K562 (cell line): ENCODE data around the gene GALNT17. TPM values are rescaled to one million over a fixed set of nuclear protein-coding genes. Genes with fewer than 3 reads are reported as not detected.

Source experiments
- ATAC-seq: fragments of 200-7000 bp; cut with Tn5 transposase; 3 replicates; pipeline ENCODE4 v1.9.1; 2020; ENCODE audit warnings: moderate library complexity
- BruUV-seq: library from RNA; stranded (reverse); fragments of 400-500 nt; replicated peaks from 2 replicates; lab custom pipeline; 2021; lab: Mats Ljungman, UMichigan
- CTCF ChIA-PET: fragments of 300-600 bp; formaldehyde crosslinking; extraction: SDS; loops from one replicate; lab custom pipeline; 2021; ENCODE audit warnings: low intra/inter-chr PET ratio; lab: Yijun Ruan, JAX
- POLR2A ChIA-PET: fragments of 300-600, 350-650 bp; sonication (Branson Sonifier 250); formaldehyde crosslinking; extraction: SDS; loops from one replicate; lab custom pipeline; 2021; ENCODE audit warnings: antibody characterized with exemption, inconsistent platforms; lab: Yijun Ruan, JAX
- DNase-seq, 4 experiments: peaks; one replicate each; pipeline versions ENCODE4 v3.0.0 to v3.0.0-alpha.2; 2011 to 2018; ENCODE audit warnings: low spot score in 3 of 4, mixed read lengths in 3 of 4; ENCODE audit errors: extremely low read depth in 1 of 4
- FAIRE-seq: peaks from 2 replicates; lab custom pipeline; 2011; peaks lifted over from hg19 to GRCh38; lab: Jason Lieb, UNC
- H2AFZ ChIP-seq: 2 replicates; pipeline ENCODE4 v1.6.0; 2011; ENCODE audit warnings: low read depth, low read length, control low read depth, inconsistent platforms
- H3K27ac ChIP-seq: fragments of 200-600 bp; 3 replicates; pipeline ENCODE4 v1.8.0; 2011; ENCODE audit warnings: low read depth, mild to moderate bottlenecking, control low read depth, inconsistent platforms, low read length, moderate library complexity, mixed read lengths; ENCODE audit errors: extremely low read depth
- H3K27me3 ChIP-seq, 2 experiments: fragments of 300-600 bp in 1 of 2; 2 replicates in 1 of 2; 3 replicates in 1 of 2; pipeline versions ENCODE4 v1.6.0 to v1.8.0; 2011; ENCODE audit warnings: inconsistent platforms in 2 of 2, low read length in 2 of 2, mild to moderate bottlenecking in 1 of 2, mixed read lengths in 1 of 2, moderate library complexity in 1 of 2; ENCODE audit not compliant: control insufficient read depth in 2 of 2, insufficient read depth in 2 of 2
- H3K36me3 ChIP-seq: fragments of 300-600 bp; 3 replicates; pipeline ENCODE4 v1.8.0; 2011; ENCODE audit warnings: mild to moderate bottlenecking, low read length, inconsistent platforms; ENCODE audit not compliant: control insufficient read depth, insufficient read depth
- H3K4me1 ChIP-seq, 2 experiments: fragments of 200-600 bp in 1 of 2; replicated peaks in 1 of 2; 2 replicates in 1 of 2; 3 replicates in 1 of 2; pipeline versions ENCODE4 v1.5.1 to v1.8.0; 2011; ENCODE audit warnings: inconsistent platforms in 2 of 2, low read length in 2 of 2, mild to moderate bottlenecking in 1 of 2, mixed read lengths in 1 of 2, moderate library complexity in 1 of 2; ENCODE audit not compliant: control insufficient read depth in 2 of 2, insufficient read depth in 2 of 2
- H3K4me2 ChIP-seq: 2 replicates; pipeline ENCODE4 v1.6.1; 2011; ENCODE audit warnings: low read length, control low read depth, inconsistent platforms, mixed read lengths; ENCODE audit not compliant: insufficient read depth
- H3K4me3 ChIP-seq: fragments of 200-600 bp; sonication (generic), shearing (Covaris generic); 2 replicates; pipeline ENCODE4 v1.5.1; 2016; ENCODE audit warnings: control low read depth, inconsistent platforms
- H3K79me2 ChIP-seq: fragments of 200-600 bp; 3 replicates; pipeline ENCODE4 v1.8.0; 2011; ENCODE audit warnings: low read length, inconsistent platforms; ENCODE audit not compliant: control insufficient read depth, insufficient read depth
- H3K9ac ChIP-seq, 2 experiments: 2 replicates each; pipeline versions ENCODE4 v1.6.0 to v1.6.1; 2011; ENCODE audit warnings: low read depth in 2 of 2, low read length in 2 of 2, control low read depth in 1 of 2, inconsistent platforms in 1 of 2, mild to moderate bottlenecking in 1 of 2, mixed read lengths in 1 of 2; ENCODE audit not compliant: insufficient read depth in 1 of 2
- H3K9me1 ChIP-seq: one replicate; pipeline ENCODE4 v1.6.0; 2011; ENCODE audit warnings: inconsistent platforms, mild to moderate bottlenecking, low read length, moderate library complexity; ENCODE audit not compliant: control insufficient read depth, insufficient read depth
- H3K9me3 ChIP-seq: replicated peaks from 2 replicates; pipeline ENCODE4 v1.5.1; 2011; ENCODE audit warnings: low read depth, low read length, inconsistent platforms; ENCODE audit not compliant: control insufficient read depth, insufficient read depth
- H4K20me1 ChIP-seq: replicated peaks from 2 replicates; pipeline ENCODE4 v1.6.1; 2011; ENCODE audit warnings: low read length, inconsistent platforms, mixed read lengths; ENCODE audit not compliant: control insufficient read depth, insufficient read depth
- ARID1B ChIP-seq: fragments of 450-650 bp; IDR thresholded peaks from 2 replicates; pipeline ENCODE4 v1.6.1; 2016; ENCODE audit warnings: antibody characterized with exemption, mild to moderate bottlenecking, inconsistent platforms
- CBFA2T3 ChIP-seq: fragments of 450-650 bp; IDR thresholded peaks from 2 replicates; pipeline ENCODE4 v1.6.1; 2017
- CREB1 ChIP-seq, 2 experiments: sonication (generic) in 1 of 2; formaldehyde crosslinking in 1 of 2; IDR thresholded peaks; 2 replicates each; pipeline versions ENCODE4 v1.6.1 to v1.8.0; 2012 to 2022; ENCODE audit warnings: inconsistent platforms in 1 of 2, mild to moderate bottlenecking in 1 of 2, missing genetic modification reagents in 1 of 2, moderate library complexity in 1 of 2
- EWSR1 ChIP-seq: fragments of 450-650 bp; IDR thresholded peaks from 2 replicates; pipeline ENCODE4 v1.6.1; 2018; ENCODE audit warnings: borderline replicate concordance, mild to moderate bottlenecking, low read depth, moderate library complexity; ENCODE audit not compliant: partially characterized antibody
- MIER1 ChIP-seq: fragments of 450-650 bp; IDR thresholded peaks from 2 replicates; pipeline ENCODE4 v1.6.1; 2016; ENCODE audit warnings: antibody characterized with exemption, mild to moderate bottlenecking, low read depth
- NFATC3 ChIP-seq: fragments of 450-650 bp; IDR thresholded peaks from 2 replicates; pipeline ENCODE4 v1.6.1; 2017; ENCODE audit warnings: mild to moderate bottlenecking
- NR3C1 ChIP-seq: sonication (generic); formaldehyde crosslinking; IDR thresholded peaks from 2 replicates; pipeline ENCODE4 v1.8.1; 2022; ENCODE audit warnings: missing genetic modification reagents
- RBM34 ChIP-seq: fragments of 200-400 bp; formaldehyde crosslinking; IDR thresholded peaks from 2 replicates; pipeline ENCODE4 v1.6.1; 2018; ENCODE audit warnings: low read length, borderline replicate concordance; ENCODE audit not compliant: insufficient read depth
- TGIF2 ChIP-seq: sonication (generic); formaldehyde crosslinking; IDR thresholded peaks from 2 replicates; pipeline ENCODE4 v1.8.1; 2022; ENCODE audit warnings: mild to moderate bottlenecking, missing genetic modification reagents, moderate library complexity
- ZNF274 ChIP-seq: IDR thresholded peaks from 2 replicates; pipeline ENCODE4 v1.6.1; 2011; ENCODE audit warnings: low read depth, mild to moderate bottlenecking, low read length, moderate library complexity, borderline replicate concordance
- ZNF384 ChIP-seq: IDR thresholded peaks from 2 replicates; pipeline ENCODE4 v1.6.1; 2012; ENCODE audit warnings: low read depth, low read length, improper control_type of control experiment
- WGBS: fragments of 100-300 bp; shearing (Covaris generic); methylation state at CpG from one replicate; pipeline ENCODE4 v1.1.6; 2016; ENCODE audit warnings: low coverage, mixed read lengths; ENCODE audit not compliant: insufficient coverage; ENCODE audit errors: missing lambda C conversion rate; 5-methylcytosine and 5-hydroxymethylcytosine counted together
- in situ Hi-C: fragments of 300-500 bp; cut with MboI; formaldehyde crosslinking; loops from 4 replicates; pipeline ENCODE4 v1.15.0; 2018; ENCODE audit warnings: inconsistent platforms, mixed read lengths
- intact Hi-C: fragments of 100-400 bp; cut with micrococcal nuclease; formaldehyde crosslinking; loops from 2 replicates; pipeline ENCODE4 v1.14.2; 2022
- polyA plus RNA-seq, 8 experiments: library from polyadenylated mRNA; depleted of rRNA in 4 of 8; stranded (reverse) in 5 of 8; unstranded in 3 of 8; fragments of >200 nt; fragmentation: Nextera tagmentation in 2 of 8; fragmentation: Illumina TruSeq in 1 of 8; extraction: Ambion mirVana in 2 of 8; extraction: Trizol in 1 of 8; gene quantifications; 2 replicates each; pipeline versions ENCODE4 v1.2.1 to v1.2.3, GENCODE V29; 2011 to 2014; ENCODE audit warnings: inconsistent platforms in 1 of 8, missing spikeins in 1 of 8
- total RNA-seq, 7 experiments: library from RNA; depleted of rRNA in 6 of 7; stranded (reverse); fragments of >200 nt in 6 of 7; fragmentation: Illumina TruSeq in 2 of 7; extraction: Trizol in 2 of 7; gene quantifications; 2 replicates each; pipeline versions ENCODE4 v1.2.1 to v1.2.3, GENCODE V29; 2011 to 2021; ENCODE audit warnings: low replicate concordance in 1 of 7
- TF ChIP-seq, protein P1 (sequence below): fragments of 450-650 bp; IDR thresholded peaks from 2 replicates; pipeline ENCODE4 v1.6.1; 2018; ENCODE audit warnings: mild to moderate bottlenecking, low read depth; ENCODE audit not compliant: partially characterized antibody

GALNT17 gene
- total and polyA plus RNA-seq, 9 of the 15 experiments (the other 6 are each of a cell fraction or from before 2014, with no cell fraction given), result not detected

- intact Hi-C loops (no loop called here), in situ Hi-C loops (no loop called here)
- Histone ChIP-seq H2AFZ (no peak overlapping the region), H3K27me3 (no peaks in the 10 kb centered on the region), H3K4me1 (no peaks in the 10 kb centered on the region; a peak in 1 of 5 replicates), H3K4me3 (no peak overlapping the region), H3K9me1 (no peaks in the 10 kb centered on the region), H3K27ac (no peak overlapping the region), H3K79me2 (no peaks in the 10 kb centered on the region), H4K20me1 (no peaks in the 10 kb centered on the region), H3K9me3 (no peaks in the 10 kb centered on the region), H3K4me2 (no peak overlapping the region), H3K9ac (no peak overlapping the region), H3K36me3 (no peaks in the 10 kb centered on the region)
- ATAC-seq (no peak), FAIRE-seq (no peak), DNase-seq (no peak)
- ChIA-PET CTCF (no interaction called here), POLR2A (no interaction called here)
- no TSS peak for BruUV-seq
- WGBS, result 2% methylated on average over 11 of the region's 11 CpGs
- TF ChIP-seq CBFA2T3, result no peak
- TF ChIP-seq NFATC3, result no peak
- no peak for TF ChIP-seq NR3C1
Measured at GRCh38 chr7:71133856-71134255, 1.9 kb downstream of the GALNT17 start.

DNA sequence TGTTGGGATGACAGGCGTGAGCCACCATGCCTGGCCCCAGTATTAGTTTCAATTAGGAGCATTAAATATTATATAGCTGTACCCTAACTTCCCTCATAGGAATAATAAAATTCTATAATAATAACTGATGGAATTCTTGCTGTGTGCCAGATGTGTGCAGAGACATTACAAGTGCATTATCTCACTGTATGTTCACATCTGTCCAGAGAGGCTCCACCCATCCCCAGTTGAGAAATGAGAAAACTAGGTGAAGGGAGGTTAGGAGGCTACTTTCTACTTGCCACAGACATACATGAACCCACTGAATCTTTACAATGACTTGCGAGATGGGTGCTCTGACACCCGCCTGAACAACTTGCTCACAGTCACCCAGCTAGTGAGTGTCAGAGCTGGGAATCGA is 3.2 kb downstream of the GALNT17 start:
- FAIRE-seq, result no peak
- no peaks in the 10 kb centered on the region for H3K9me3 ChIP-seq
- no peak overlapping the region for H3K27ac ChIP-seq
- no peak overlapping the region for H3K4me3 ChIP-seq
- no peak for ATAC-seq
- H3K79me2 ChIP-seq, result no peaks in the 10 kb centered on the region
- no peaks in the 10 kb centered on the region; a peak in 1 of 5 replicates for H3K4me1 ChIP-seq
- ChIA-PET POLR2A (no interaction called here), CTCF (no interaction called here)
- no TSS peak for BruUV-seq
- no peak overlapping the region for H2AFZ ChIP-seq
- no peaks in the 10 kb centered on the region for H3K9me1 ChIP-seq
- no peak for DNase-seq
- H4K20me1 ChIP-seq, result no peaks in the 10 kb centered on the region
- H3K36me3 ChIP-seq, result no peaks in the 10 kb centered on the region
- peaks cover 0 to 2% of the 10 kb centered on the region in 2 experiments; a peak in 1 of 5 replicates for H3K27me3 ChIP-seq
- in situ Hi-C loops, result no loop called here
- H3K9ac ChIP-seq, result no peak overlapping the region
- no peak overlapping the region for H3K4me2 ChIP-seq
- intact Hi-C loops, result no loop called here
- WGBS, result 2% methylated on average over 4 of the region's 4 CpGs
- TF ChIP-seq RBM34, result no peak
- TF ChIP-seq, protein P1, sequence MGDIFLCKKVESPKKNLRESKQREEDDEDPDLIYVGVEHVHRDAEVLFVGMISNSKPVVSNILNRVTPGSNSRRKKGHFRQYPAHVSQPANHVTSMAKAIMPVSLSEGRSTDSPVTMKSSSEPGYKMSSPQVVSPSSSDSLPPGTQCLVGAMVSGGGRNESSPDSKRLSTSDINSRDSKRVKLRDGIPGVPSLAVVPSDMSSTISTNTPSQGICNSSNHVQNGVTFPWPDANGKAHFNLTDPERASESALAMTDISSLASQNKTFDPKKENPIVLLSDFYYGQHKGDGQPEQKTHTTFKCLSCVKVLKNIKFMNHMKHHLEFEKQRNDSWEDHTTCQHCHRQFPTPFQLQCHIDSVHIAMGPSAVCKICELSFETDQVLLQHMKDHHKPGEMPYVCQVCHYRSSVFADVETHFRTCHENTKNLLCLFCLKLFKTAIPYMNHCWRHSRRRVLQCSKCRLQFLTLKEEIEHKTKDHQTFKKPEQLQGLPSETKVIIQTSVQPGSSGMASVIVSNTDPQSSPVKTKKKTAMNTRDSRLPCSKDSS, result no peak
- TF ChIP-seq ARID1B, result no peak
- TF ChIP-seq MIER1, result no peak
- no peak for TF ChIP-seq ZNF384
- TF ChIP-seq EWSR1, result no peak
- no peak for TF ChIP-seq ZNF274
- TF ChIP-seq CREB1 (IDR thresholded peaks at IDR 0.05), result no peak
- no peak for TF ChIP-seq CREB1 (CRISPR knock-in tag; IDR thresholded peaks at IDR 0.05)
- TF ChIP-seq TGIF2 (CRISPR knock-in tag), result no peak
